Measurements from ENCODE around the gene MLKL. TPM values are rescaled to one million over a fixed set of nuclear protein-coding genes. Genes with fewer than 3 reads are reported as not detected.
"Not testable (repeated sequence)": the region's sequence is repeated elsewhere in the genome, so short reads cannot be mapped to it uniquely, and the experiment has no call there.

The MLKL gene
- total RNA-seq, 1 donor from 2014 or later = 3.7 TPM

- Histone ChIP-seq H3K9me3 (ENCODE audit: control insufficient read depth in 3 of 3, low read length in 3 of 3) (no peaks in the 10 kb centered on the region), H3K27ac (ENCODE audit: low read depth, low read length) (no peak overlapping the region), H3K9ac (ENCODE audit: low read depth in 1 of 3, low read length in 3 of 3) (no peak overlapping the region), H3K4me1 (ENCODE audit: control insufficient read depth in 3 of 3, insufficient read depth in 3 of 3, low read length in 3 of 3) (no peaks in the 10 kb centered on the region), H3K36me3 (ENCODE audit: control insufficient read depth in 3 of 3, insufficient read depth in 3 of 3, low read length in 3 of 3) (no peaks in the 10 kb centered on the region), H3K4me3 (ENCODE audit: low read length in 3 of 3) (no peak overlapping the region), H3K27me3 (ENCODE audit: control insufficient read depth in 3 of 3, insufficient read depth in 3 of 3, low read length in 3 of 3) (peaks cover 2 to 25% (median 24%) of the 10 kb centered on the region in 3 donors)
These were observed 32.2 kb upstream of the MLKL start for GRCh38 chr16:74732707-74733350.

- Histone ChIP-seq H3K9ac (ENCODE audit: low read depth in 1 of 3, low read length in 3 of 3) (no peak overlapping the region), H3K27me3 (ENCODE audit: control insufficient read depth in 3 of 3, insufficient read depth in 3 of 3, low read length in 3 of 3) (peaks cover 2 to 26% (median 21%) of the 10 kb centered on the region in 3 donors), H3K4me3 (ENCODE audit: low read length in 3 of 3) (no peak overlapping the region), H3K9me3 (ENCODE audit: control insufficient read depth in 3 of 3, low read length in 3 of 3) (peaks cover 0 to 7% (median 4%) of the 10 kb centered on the region in 3 donors), H3K4me1 (ENCODE audit: control insufficient read depth in 3 of 3, insufficient read depth in 3 of 3, low read length in 3 of 3) (no peaks in the 10 kb centered on the region), H3K36me3 (ENCODE audit: control insufficient read depth in 3 of 3, insufficient read depth in 3 of 3, low read length in 3 of 3) (no peaks in the 10 kb centered on the region), H3K27ac (ENCODE audit: low read depth, low read length) (no peak overlapping the region)
These were observed 31.3 kb upstream of the MLKL start for GRCh38 chr16:74731853-74732477.

GRCh38 chr16:74729783-74730683 is 29.4 kb upstream of the MLKL start:
- Histone ChIP-seq H3K9ac (ENCODE audit: low read depth in 1 of 3, low read length in 3 of 3) (no peak overlapping the region), H3K36me3 (ENCODE audit: control insufficient read depth in 3 of 3, insufficient read depth in 3 of 3, low read length in 3 of 3) (no peaks in the 10 kb centered on the region), H3K4me3 (ENCODE audit: low read length in 3 of 3) (no peak overlapping the region), H3K4me1 (ENCODE audit: control insufficient read depth in 3 of 3, insufficient read depth in 3 of 3, low read length in 3 of 3) (no peaks in the 10 kb centered on the region), H3K9me3 (ENCODE audit: control insufficient read depth in 3 of 3, low read length in 3 of 3) (peaks cover 3 to 9% (median 7%) of the 10 kb centered on the region in 3 donors), H3K27ac (ENCODE audit: low read depth, low read length) (no peak overlapping the region), H3K27me3 (ENCODE audit: control insufficient read depth in 3 of 3, insufficient read depth in 3 of 3, low read length in 3 of 3) (peaks cover 3 to 30% (median 10%) of the 10 kb centered on the region in 3 donors)

DNA sequence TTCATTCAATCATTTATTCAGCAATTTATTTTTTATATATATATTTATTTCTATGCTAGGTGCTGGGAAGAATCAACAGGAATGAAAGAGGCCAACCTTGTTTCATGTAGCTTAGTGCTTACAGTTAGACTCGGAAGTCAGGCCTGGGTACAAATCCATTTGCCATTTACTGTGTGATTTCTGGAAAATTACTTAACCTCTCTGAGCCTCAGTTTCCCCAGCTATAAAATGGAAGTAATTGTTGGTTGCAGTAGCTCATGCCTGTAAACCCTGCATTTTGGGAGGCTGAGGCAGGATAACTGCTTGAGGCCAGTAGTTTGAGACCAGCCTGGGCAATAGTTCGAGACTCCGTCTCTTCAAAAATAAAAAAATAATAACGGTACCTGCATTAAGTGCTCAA is 27.2 kb upstream of the MLKL start:
- H3K36me3 ChIP-seq (ENCODE audit: control insufficient read depth in 3 of 3, insufficient read depth in 3 of 3, low read length in 3 of 3) = no peaks in the 10 kb centered on the region
- no peak overlapping the region for H3K27ac ChIP-seq (ENCODE audit: low read depth, low read length)
- H3K27me3 ChIP-seq (ENCODE audit: control insufficient read depth in 3 of 3, insufficient read depth in 3 of 3, low read length in 3 of 3) = peaks cover 8 to 30% (median 9%) of the 10 kb centered on the region in 3 donors
- peaks cover 3 to 9% (median 7%) of the 10 kb centered on the region in 3 donors for H3K9me3 ChIP-seq (ENCODE audit: control insufficient read depth in 3 of 3, low read length in 3 of 3)
- H3K4me3 ChIP-seq (ENCODE audit: low read length in 3 of 3) = no peak overlapping the region
- no peak overlapping the region for H3K9ac ChIP-seq (ENCODE audit: low read depth in 1 of 3, low read length in 3 of 3)
- no peaks in the 10 kb centered on the region for H3K4me1 ChIP-seq (ENCODE audit: control insufficient read depth in 3 of 3, insufficient read depth in 3 of 3, low read length in 3 of 3)

DNA sequence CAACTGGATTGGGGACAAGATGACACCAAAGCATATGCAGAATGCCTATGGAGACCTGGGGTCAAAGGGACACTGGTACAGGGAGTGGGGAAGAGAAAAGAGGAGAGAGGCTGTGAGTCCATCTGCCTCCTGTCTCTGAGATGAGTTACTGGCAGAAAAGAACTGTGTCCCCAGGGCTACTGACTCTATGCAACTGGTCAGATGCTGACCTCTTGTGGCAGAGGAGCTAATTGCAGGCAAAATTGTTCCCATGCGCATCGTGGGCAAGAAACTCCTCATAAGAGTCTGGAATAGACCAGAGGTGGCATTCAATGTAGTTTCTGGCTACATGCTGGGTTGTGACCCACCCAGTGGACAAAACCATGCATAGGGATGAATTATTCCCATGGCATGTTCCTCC is 26.1 kb upstream of the MLKL start:
- Histone ChIP-seq H3K4me1 (ENCODE audit: control insufficient read depth in 3 of 3, insufficient read depth in 3 of 3, low read length in 3 of 3) (no peaks in the 10 kb centered on the region), H3K9ac (ENCODE audit: low read depth in 1 of 3, low read length in 3 of 3) (no peak overlapping the region), H3K9me3 (ENCODE audit: control insufficient read depth in 3 of 3, low read length in 3 of 3) (peaks cover 3 to 9% (median 7%) of the 10 kb centered on the region in 3 donors), H3K27ac (ENCODE audit: low read depth, low read length) (no peak overlapping the region), H3K4me3 (ENCODE audit: low read length in 3 of 3) (no peak overlapping the region), H3K36me3 (ENCODE audit: control insufficient read depth in 3 of 3, insufficient read depth in 3 of 3, low read length in 3 of 3) (no peaks in the 10 kb centered on the region), H3K27me3 (ENCODE audit: control insufficient read depth in 3 of 3, insufficient read depth in 3 of 3, low read length in 3 of 3) (peaks cover 8 to 30% (median 9%) of the 10 kb centered on the region in 3 donors)

DNA sequence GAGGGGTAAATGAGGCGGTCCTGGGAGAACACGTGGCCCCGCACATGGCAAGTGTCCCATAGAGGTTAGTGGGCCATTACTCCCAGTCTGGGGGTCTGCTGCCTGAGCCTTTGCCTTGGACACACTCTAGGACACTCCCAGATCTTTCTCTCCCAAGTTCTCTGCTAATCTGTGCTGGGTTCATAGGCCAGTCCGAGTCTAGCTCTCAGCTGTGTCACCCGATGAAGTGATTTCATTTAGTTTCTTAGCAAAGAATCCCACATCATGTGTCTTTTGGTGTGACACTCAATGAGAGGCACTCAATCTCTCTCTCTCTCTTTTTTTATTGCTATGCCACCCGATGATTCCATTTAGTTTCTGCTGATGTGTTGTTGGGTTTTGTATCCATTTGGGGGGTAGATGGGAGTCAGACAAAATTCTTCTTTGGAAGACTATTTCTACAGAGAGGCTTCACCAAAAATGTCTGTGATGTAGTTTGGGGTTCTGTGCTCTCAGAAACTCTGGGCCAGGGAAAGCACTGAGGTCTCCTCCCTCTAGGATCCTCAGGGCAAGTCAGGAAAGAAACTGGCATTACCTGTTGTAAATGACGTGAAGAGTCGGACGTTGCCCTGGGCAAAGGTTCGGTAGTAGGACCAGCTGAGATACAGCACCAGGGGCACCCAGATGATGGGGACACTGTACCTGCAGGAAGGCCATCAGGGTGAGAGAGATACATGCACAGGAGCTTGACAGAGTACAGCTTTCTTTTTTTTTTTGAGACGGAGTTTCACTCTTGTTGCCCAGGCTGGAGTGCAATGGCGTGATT is 25.2 kb upstream of the MLKL start:
- Histone ChIP-seq H3K36me3 (ENCODE audit: control insufficient read depth in 3 of 3, insufficient read depth in 3 of 3, low read length in 3 of 3) (no peaks in the 10 kb centered on the region), H3K4me1 (ENCODE audit: control insufficient read depth in 3 of 3, insufficient read depth in 3 of 3, low read length in 3 of 3) (no peaks in the 10 kb centered on the region), H3K4me3 (ENCODE audit: low read length in 3 of 3) (no peak overlapping the region), H3K27me3 (ENCODE audit: control insufficient read depth in 3 of 3, insufficient read depth in 3 of 3, low read length in 3 of 3) (peaks cover 9 to 35% (median 13%) of the 10 kb centered on the region in 3 donors), H3K9me3 (ENCODE audit: control insufficient read depth in 3 of 3, low read length in 3 of 3) (peaks cover 3 to 9% (median 7%) of the 10 kb centered on the region in 3 donors), H3K27ac (ENCODE audit: low read depth, low read length) (no peak overlapping the region), H3K9ac (ENCODE audit: low read depth in 1 of 3, low read length in 3 of 3) (no peak overlapping the region)

DNA sequence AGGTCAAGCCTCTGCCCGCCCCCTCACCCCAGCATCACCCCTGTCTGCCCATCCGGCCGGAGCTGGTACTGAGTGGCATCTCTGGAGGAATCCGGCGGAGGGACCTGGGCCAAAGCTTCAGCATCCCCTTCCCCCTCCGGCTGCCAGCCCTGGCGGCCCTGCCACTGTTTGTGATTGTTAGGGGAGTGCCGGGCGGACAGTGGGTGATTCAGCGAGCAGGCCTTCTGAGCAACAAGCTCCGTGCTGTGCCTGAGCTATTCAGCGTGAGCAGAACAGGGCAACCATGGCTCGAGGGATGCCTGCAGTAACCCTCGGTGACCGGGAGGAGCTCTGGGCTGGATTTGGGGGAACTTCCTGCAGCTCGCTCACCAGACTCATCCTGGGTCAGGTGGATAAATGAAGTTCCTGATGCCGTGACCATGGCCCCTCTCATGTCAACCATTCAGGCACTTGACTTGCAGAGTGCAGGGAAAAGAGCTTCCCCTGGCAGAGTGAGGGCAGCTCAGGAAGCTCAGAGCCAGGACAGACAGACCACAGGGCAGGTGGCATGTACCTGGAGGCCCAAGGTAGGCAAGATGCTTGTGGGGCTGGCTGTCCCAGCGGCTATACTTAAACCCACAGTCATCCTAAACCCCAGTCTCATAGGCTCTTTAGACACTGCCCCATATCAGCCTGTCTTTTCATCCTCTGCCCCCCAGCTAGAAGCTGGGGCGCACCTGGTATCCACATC is 24.3 kb upstream of the MLKL start:
- Histone ChIP-seq H3K27ac (ENCODE audit: low read depth, low read length) (no peak overlapping the region), H3K9ac (ENCODE audit: low read depth in 1 of 3, low read length in 3 of 3) (no peak overlapping the region), H3K4me1 (ENCODE audit: control insufficient read depth in 3 of 3, insufficient read depth in 3 of 3, low read length in 3 of 3) (no peaks in the 10 kb centered on the region), H3K9me3 (ENCODE audit: control insufficient read depth in 3 of 3, low read length in 3 of 3) (peaks cover 3 to 9% (median 7%) of the 10 kb centered on the region in 3 donors), H3K36me3 (ENCODE audit: control insufficient read depth in 3 of 3, insufficient read depth in 3 of 3, low read length in 3 of 3) (no peaks in the 10 kb centered on the region), H3K4me3 (ENCODE audit: low read length in 3 of 3) (no peak overlapping the region), H3K27me3 (ENCODE audit: control insufficient read depth in 3 of 3, insufficient read depth in 3 of 3, low read length in 3 of 3) (peaks cover 9 to 35% (median 13%) of the 10 kb centered on the region in 3 donors)

DNA sequence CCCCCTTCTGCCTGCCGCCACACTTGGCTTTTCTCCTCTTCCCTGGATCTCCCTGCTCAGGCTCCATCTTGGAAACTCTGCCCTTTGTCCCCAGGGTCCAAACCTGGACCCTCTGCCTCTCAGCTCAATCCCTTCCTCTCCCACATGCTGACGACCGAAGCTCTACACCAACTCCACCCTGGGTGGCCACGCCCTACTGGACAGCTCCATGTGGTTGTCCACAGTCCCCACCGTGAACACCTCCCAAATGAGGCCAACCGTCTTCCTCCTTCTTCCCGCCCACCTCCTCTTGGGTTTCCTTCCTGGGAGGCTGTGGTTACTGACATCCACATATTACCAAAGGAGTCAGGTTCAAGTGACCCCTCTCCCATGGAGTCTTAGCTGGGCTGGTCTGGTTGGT is 22.6 kb upstream of the MLKL start:
- no peak overlapping the region for H3K4me3 ChIP-seq (ENCODE audit: low read length in 3 of 3)
- no peaks in the 10 kb centered on the region for H3K36me3 ChIP-seq (ENCODE audit: control insufficient read depth in 3 of 3, insufficient read depth in 3 of 3, low read length in 3 of 3)
- peaks cover 3 to 9% (median 7%) of the 10 kb centered on the region in 3 donors for H3K9me3 ChIP-seq (ENCODE audit: control insufficient read depth in 3 of 3, low read length in 3 of 3)
- H3K27me3 ChIP-seq (ENCODE audit: control insufficient read depth in 3 of 3, insufficient read depth in 3 of 3, low read length in 3 of 3) = peaks cover 9 to 35% (median 13%) of the 10 kb centered on the region in 3 donors
- no peaks in the 10 kb centered on the region for H3K4me1 ChIP-seq (ENCODE audit: control insufficient read depth in 3 of 3, insufficient read depth in 3 of 3, low read length in 3 of 3)
- H3K27ac ChIP-seq (ENCODE audit: low read depth, low read length) = no peak overlapping the region
- no peak overlapping the region for H3K9ac ChIP-seq (ENCODE audit: low read depth in 1 of 3, low read length in 3 of 3)

DNA sequence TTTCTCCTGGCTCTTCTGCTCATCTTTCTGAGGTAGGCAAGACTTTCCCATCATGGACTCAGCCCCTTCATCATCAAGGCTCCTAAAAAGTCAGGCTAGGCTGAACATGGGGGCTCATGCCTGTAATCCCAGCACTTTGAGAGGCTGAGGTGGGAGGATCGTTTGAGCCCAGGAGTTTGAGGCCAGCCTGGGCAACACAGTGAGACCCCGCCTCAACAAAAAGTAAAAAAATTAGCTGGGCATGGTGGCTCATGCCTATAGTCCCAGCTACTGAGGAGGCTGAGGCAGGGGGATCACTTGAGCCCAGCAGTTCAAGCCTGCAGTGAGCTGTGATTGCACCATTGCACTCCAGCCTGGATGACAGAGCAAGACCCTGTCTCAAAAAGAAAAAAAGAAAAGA is 21.5 kb upstream of the MLKL start:
- H3K27me3 ChIP-seq (ENCODE audit: control insufficient read depth in 3 of 3, insufficient read depth in 3 of 3, low read length in 3 of 3) = peaks cover 9 to 35% (median 10%) of the 10 kb centered on the region in 3 donors
- H3K36me3 ChIP-seq (ENCODE audit: control insufficient read depth in 3 of 3, insufficient read depth in 3 of 3, low read length in 3 of 3); H3K4me3 ChIP-seq (ENCODE audit: low read length in 3 of 3); H3K9me3 ChIP-seq (ENCODE audit: control insufficient read depth in 3 of 3, low read length in 3 of 3); H3K4me1 ChIP-seq (ENCODE audit: control insufficient read depth in 3 of 3, insufficient read depth in 3 of 3, low read length in 3 of 3); H3K9ac ChIP-seq (ENCODE audit: low read depth in 1 of 3, low read length in 3 of 3); H3K27ac ChIP-seq (ENCODE audit: low read depth, low read length): not testable (repeated sequence)

All from skeletal muscle tissue (tissue), 4 donors.